ENCODE measurements around the gene SORL1-AS1.

The SORL1-AS1 gene

DNA sequence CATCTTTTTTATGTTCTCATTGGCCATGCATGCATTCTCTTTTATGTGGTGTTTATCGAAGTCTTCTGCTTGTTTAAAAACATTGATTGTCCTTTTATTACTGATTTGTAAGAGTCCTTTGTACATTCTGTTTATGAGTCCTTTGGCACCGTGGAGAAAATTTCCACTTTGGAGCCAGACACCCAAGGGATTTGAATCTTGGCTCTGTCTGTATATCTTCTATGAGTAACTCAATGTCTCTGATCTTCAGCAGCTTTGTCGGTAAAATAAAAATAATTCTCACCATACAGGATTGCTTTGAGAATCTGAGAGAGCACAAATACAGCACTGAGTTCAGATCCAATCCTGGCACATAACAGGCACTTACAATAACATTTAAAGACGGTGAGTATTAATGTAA, 13.4 kb downstream of the SORL1-AS1 start:
- intact Hi-C loops (cut with micrococcal nuclease; ENCODE audit: unreplicated experiment), result no loop called here
- Histone ChIP-seq H3K36me3 (ENCODE audit: insufficient read depth, low read length) (peaks cover 8% of the 10 kb centered on the region; the same call in 1 of the 2 replicates), H2AFZ (ENCODE audit: low read length) (no peak overlapping the region), H3K9me3 (ENCODE audit: low read length) (no peaks in the 10 kb centered on the region), H3K4me2 (ENCODE audit: low read length) (no peak overlapping the region), H3K27ac (ENCODE audit: low read depth, low read length, poor library complexity, severe bottlenecking) (no peak overlapping the region), H3K9me2 (ENCODE audit: insufficient read depth, low read length) (no peaks in the 10 kb centered on the region), H4K20me1 (ENCODE audit: insufficient read depth, low read length) (no peaks in the 10 kb centered on the region), H3K4me1 (ENCODE audit: insufficient read depth, low read length, poor library complexity, severe bottlenecking) (peaks cover 63% of the 10 kb centered on the region), H3K79me2 (ENCODE audit: insufficient read depth, low read depth, low read length) (peaks cover 7% of the 10 kb centered on the region), H3K4me3 (ENCODE audit: low read depth, low read length, poor library complexity, severe bottlenecking) (no peak overlapping the region)
- CTCF ChIA-PET (ENCODE audit: unreplicated experiment), result no interaction called here
- DNase-seq (ENCODE audit: low spot score), result no peak
- no TSS peak for BruUV-seq (replicated peaks)
- TF ChIP-seq, protein P1, sequence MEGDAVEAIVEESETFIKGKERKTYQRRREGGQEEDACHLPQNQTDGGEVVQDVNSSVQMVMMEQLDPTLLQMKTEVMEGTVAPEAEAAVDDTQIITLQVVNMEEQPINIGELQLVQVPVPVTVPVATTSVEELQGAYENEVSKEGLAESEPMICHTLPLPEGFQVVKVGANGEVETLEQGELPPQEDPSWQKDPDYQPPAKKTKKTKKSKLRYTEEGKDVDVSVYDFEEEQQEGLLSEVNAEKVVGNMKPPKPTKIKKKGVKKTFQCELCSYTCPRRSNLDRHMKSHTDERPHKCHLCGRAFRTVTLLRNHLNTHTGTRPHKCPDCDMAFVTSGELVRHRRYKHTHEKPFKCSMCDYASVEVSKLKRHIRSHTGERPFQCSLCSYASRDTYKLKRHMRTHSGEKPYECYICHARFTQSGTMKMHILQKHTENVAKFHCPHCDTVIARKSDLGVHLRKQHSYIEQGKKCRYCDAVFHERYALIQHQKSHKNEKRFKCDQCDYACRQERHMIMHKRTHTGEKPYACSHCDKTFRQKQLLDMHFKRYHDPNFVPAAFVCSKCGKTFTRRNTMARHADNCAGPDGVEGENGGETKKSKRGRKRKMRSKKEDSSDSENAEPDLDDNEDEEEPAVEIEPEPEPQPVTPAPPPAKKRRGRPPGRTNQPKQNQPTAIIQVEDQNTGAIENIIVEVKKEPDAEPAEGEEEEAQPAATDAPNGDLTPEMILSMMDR (conservative IDR thresholded peaks at IDR 0.05; ENCODE audit: low read length), result no peak
- no peak for TF ChIP-seq EZH2phosphoT487 (IDR thresholded peaks at IDR 0.05; ENCODE audit: borderline replicate concordance, low read depth, low read length)
- POLR2A ChIA-PET, result interaction anchor here (0.6 to 15.2 kb wide), 3 partner anchors 7 to 22 kb away, joined by 3 to 413 read pairs (median 413); partner anchors contain the start of genes SORL1 and SORL1-AS1

DNA sequence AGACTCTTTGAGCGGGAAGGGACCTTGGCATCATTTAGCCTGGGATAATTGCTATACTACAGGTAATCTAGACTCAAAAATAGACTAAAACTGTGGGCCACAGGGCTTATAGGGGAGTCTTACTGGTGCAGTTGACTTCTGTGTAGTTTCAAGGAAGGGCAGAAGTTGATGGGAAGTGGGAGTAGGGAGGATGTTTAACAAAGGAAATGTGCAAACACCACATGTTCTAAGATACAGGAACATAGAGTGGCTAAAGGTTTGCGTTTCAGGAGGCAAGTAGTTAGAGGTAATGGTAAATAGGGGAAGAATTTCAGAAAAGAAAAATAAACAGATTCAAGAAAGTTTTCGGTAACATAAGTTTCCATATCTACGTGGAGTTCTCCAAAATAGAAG, 15.1 kb downstream of the SORL1-AS1 start:
- TF ChIP-seq, protein P1 (conservative IDR thresholded peaks at IDR 0.05; ENCODE audit: low read length), result no peak
- TF ChIP-seq EZH2phosphoT487 (IDR thresholded peaks at IDR 0.05; ENCODE audit: borderline replicate concordance, low read depth, low read length), result no peak
- Histone ChIP-seq H3K4me2 (ENCODE audit: low read length) (peak overlapping the region; percentile 5; the same call in 1 of the 2 replicates), H3K9me3 (ENCODE audit: low read length) (no peaks in the 10 kb centered on the region), H3K4me3 (ENCODE audit: low read depth, low read length, poor library complexity, severe bottlenecking) (no peak overlapping the region), H3K79me2 (ENCODE audit: insufficient read depth, low read depth, low read length) (no peaks in the 10 kb centered on the region; the same call in 1 of the 2 replicates), H4K20me1 (ENCODE audit: insufficient read depth, low read length) (no peaks in the 10 kb centered on the region), H3K27ac (ENCODE audit: low read depth, low read length, poor library complexity, severe bottlenecking) (peak overlapping the region; percentile 99), H3K9me2 (ENCODE audit: insufficient read depth, low read length) (no peaks in the 10 kb centered on the region), H2AFZ (ENCODE audit: low read length) (peak overlapping the region; percentile 1; the same call in 1 of the 2 replicates), H3K4me1 (ENCODE audit: insufficient read depth, low read length, poor library complexity, severe bottlenecking) (peaks cover 65% of the 10 kb centered on the region), H3K36me3 (ENCODE audit: insufficient read depth, low read length) (peaks cover 8% of the 10 kb centered on the region; the same call in 1 of the 2 replicates)
- POLR2A ChIA-PET, result interaction anchor here (0.5 to 15.2 kb wide), 4 partner anchors 8 to 105 kb away, joined by 3 to 413 read pairs (median 110); partner anchors contain the start of genes SORL1 and SORL1-AS1
- CTCF ChIA-PET (ENCODE audit: unreplicated experiment), result no interaction called here
- no TSS peak for BruUV-seq (replicated peaks)
- no peak for DNase-seq (ENCODE audit: low spot score)
- intact Hi-C loops (cut with micrococcal nuclease; ENCODE audit: unreplicated experiment), result no loop called here

DNA sequence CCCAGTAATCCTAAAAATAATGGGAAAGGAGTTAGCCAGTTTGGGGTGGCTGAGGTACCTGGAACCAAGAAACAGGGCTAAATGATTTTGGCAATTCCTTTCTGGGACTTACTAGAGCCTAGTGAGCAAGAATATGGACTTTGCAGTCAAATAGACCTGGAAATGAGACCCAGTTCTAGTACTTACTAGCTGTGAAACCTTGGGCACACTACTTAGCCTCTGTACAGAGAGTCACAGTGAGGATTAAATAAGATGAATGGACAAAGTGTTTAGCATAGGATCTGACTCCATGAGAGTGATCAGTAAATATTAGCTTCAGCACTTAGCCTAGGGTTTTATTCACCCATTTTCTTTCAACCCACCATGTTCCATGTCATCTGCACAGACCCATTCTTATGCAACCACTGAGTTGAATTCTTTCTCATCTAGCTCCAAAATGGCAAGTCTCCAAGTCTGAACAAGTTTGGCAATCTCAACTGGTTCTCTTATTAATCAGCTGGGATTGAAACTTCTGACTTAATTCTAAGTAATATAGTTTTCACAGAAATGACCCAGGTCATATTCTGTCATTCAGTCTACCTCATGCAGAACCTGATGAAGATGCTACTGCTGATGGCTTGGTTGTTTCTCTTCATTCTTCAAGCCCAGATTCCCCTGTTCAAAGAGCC, 15.6 kb downstream of the SORL1-AS1 start:
- Histone ChIP-seq H4K20me1 (ENCODE audit: insufficient read depth, low read length) (no peaks in the 10 kb centered on the region), H3K9me3 (ENCODE audit: low read length) (no peaks in the 10 kb centered on the region), H3K4me1 (ENCODE audit: insufficient read depth, low read length, poor library complexity, severe bottlenecking) (peaks cover 70% of the 10 kb centered on the region), H3K9me2 (ENCODE audit: insufficient read depth, low read length) (no peaks in the 10 kb centered on the region), H3K79me2 (ENCODE audit: insufficient read depth, low read depth, low read length) (no peaks in the 10 kb centered on the region; the same call in 1 of the 2 replicates), H3K4me3 (ENCODE audit: low read depth, low read length, poor library complexity, severe bottlenecking) (no peak overlapping the region), H2AFZ (ENCODE audit: low read length) (peak overlapping the region; percentile 1; the same call in 1 of the 2 replicates), H3K4me2 (ENCODE audit: low read length) (peak overlapping the region; percentile 47; the same call in 1 of the 2 replicates), H3K27ac (ENCODE audit: low read depth, low read length, poor library complexity, severe bottlenecking) (peak overlapping the region; percentile 99), H3K36me3 (ENCODE audit: insufficient read depth, low read length) (peaks cover 7% of the 10 kb centered on the region; the same call in 1 of the 2 replicates)
- BruUV-seq (replicated peaks), result no TSS peak
- ChIA-PET CTCF (ENCODE audit: unreplicated experiment) (interaction anchor here (3.9 kb wide), 1 partner anchor 9 kb away, joined by 19 read pairs; no protein-coding TSS in a partner anchor), POLR2A (interaction anchor here (0.5 to 15.2 kb wide), 4 partner anchors 9 to 105 kb away, joined by 3 to 413 read pairs (median 110); partner anchors contain the start of genes SORL1 and SORL1-AS1)
- DNase-seq (ENCODE audit: low spot score), result no peak
- TF ChIP-seq EZH2phosphoT487 (IDR thresholded peaks at IDR 0.05; ENCODE audit: borderline replicate concordance, low read depth, low read length), result no peak
- TF ChIP-seq, protein P1 (conservative IDR thresholded peaks at IDR 0.05; ENCODE audit: low read length), result no peak
- intact Hi-C loops (cut with micrococcal nuclease; ENCODE audit: unreplicated experiment), result no loop called here
